Liver (tissue), 9 donors: ENCODE results near the gene CORO2B. TPM values are rescaled to one million over a fixed set of nuclear protein-coding genes. Genes with fewer than 3 reads are reported as not detected.

Source experiments
- DNase-seq: peaks from one replicate; pipeline ENCODE4 v3.0.0-alpha.2; 2017; ENCODE audit warnings: low spot score
- H3K27ac ChIP-seq, 2 donors: one replicate each; pipeline ENCODE4 v1.7.0; 2013; ENCODE audit warnings: inconsistent platforms in 2 of 2, low read length in 2 of 2, control low read depth in 1 of 2, low read depth in 1 of 2, mild to moderate bottlenecking in 1 of 2
- H3K27me3 ChIP-seq, 4 donors: one replicate each; pipeline versions ENCODE4 v1.6.1 to v1.7.0; 2013; ENCODE audit warnings: low read length in 3 of 4, inconsistent platforms in 1 of 4, mild to moderate bottlenecking in 1 of 4, moderate library complexity in 1 of 4; ENCODE audit not compliant: control insufficient read depth in 4 of 4, insufficient read depth in 4 of 4
- H3K36me3 ChIP-seq, 4 donors: one replicate each; pipeline versions ENCODE4 v1.6.1 to v1.7.0; 2013; ENCODE audit warnings: low read length in 3 of 4, mild to moderate bottlenecking in 3 of 4, low read depth in 1 of 4, moderate library complexity in 1 of 4; ENCODE audit not compliant: control insufficient read depth in 4 of 4, insufficient read depth in 3 of 4
- H3K4me1 ChIP-seq, 4 donors: one replicate each; pipeline versions ENCODE4 v1.6.1 to v1.7.0; 2013; ENCODE audit warnings: low read length in 3 of 4, mild to moderate bottlenecking in 3 of 4, moderate library complexity in 1 of 4; ENCODE audit not compliant: control insufficient read depth in 4 of 4, insufficient read depth in 4 of 4
- H3K4me3 ChIP-seq, 3 donors: one replicate each; pipeline versions ENCODE4 v1.6.1 to v1.7.0; 2013; ENCODE audit warnings: low read length in 3 of 3, control low read depth in 1 of 3, low read depth in 1 of 3, mild to moderate bottlenecking in 1 of 3
- H3K9ac ChIP-seq, 2 donors: one replicate each; pipeline ENCODE4 v1.7.0; 2013; ENCODE audit warnings: low read length in 2 of 2, mild to moderate bottlenecking in 2 of 2, moderate library complexity in 2 of 2, control low read depth in 1 of 2, low read depth in 1 of 2
- H3K9me3 ChIP-seq, 4 donors: one replicate each; pipeline versions ENCODE4 v1.6.1 to v1.7.0; 2013; ENCODE audit warnings: low read length in 3 of 4; ENCODE audit not compliant: control insufficient read depth in 4 of 4
- ATF3 ChIP-seq: IDR thresholded peaks from 2 replicates; pipeline ENCODE4 v1.6.1; 2016; ENCODE audit warnings: antibody characterized with exemption
- CTCF ChIP-seq: fragments of 150-350 bp; IDR thresholded peaks from 2 replicates; pipeline ENCODE4 v1.5.1; 2017; ENCODE audit warnings: improper control_type of control experiment, low read depth, low read length; ENCODE audit not compliant: missing input control
- EGR1 ChIP-seq, 2 donors: IDR thresholded peaks; 2 replicates each; pipeline ENCODE4 v1.6.1; 2016 to 2018; ENCODE audit warnings: antibody characterized with exemption in 2 of 2, low read depth in 2 of 2
- FOXA1 ChIP-seq: IDR thresholded peaks from 2 replicates; pipeline ENCODE4 v1.6.1; 2016; ENCODE audit warnings: antibody characterized with exemption
- FOXA2 ChIP-seq: IDR thresholded peaks from 2 replicates; pipeline ENCODE4 v1.6.1; 2016; ENCODE audit warnings: antibody characterized with exemption
- GABPA ChIP-seq, 2 donors: IDR thresholded peaks in 1 of 2; conservative IDR thresholded peaks in 1 of 2; 2 replicates each; pipeline ENCODE4 v1.6.1; 2016; ENCODE audit warnings: antibody characterized with exemption in 2 of 2, mild to moderate bottlenecking in 1 of 2, moderate library complexity in 1 of 2
- HNF4A ChIP-seq, 2 donors: conservative IDR thresholded peaks; 2 replicates each; pipeline ENCODE4 v1.6.1; 2016; ENCODE audit warnings: antibody characterized with exemption in 2 of 2, mild to moderate bottlenecking in 2 of 2
- HNF4G ChIP-seq: IDR thresholded peaks from 2 replicates; pipeline ENCODE4 v1.6.1; 2016; ENCODE audit warnings: antibody characterized with exemption
- JUND ChIP-seq, 2 donors: IDR thresholded peaks; 2 replicates each; pipeline ENCODE4 v1.6.1; 2016; ENCODE audit warnings: antibody characterized with exemption in 2 of 2
- MAX ChIP-seq: IDR thresholded peaks from 2 replicates; pipeline ENCODE4 v1.6.1; 2016; ENCODE audit warnings: antibody characterized with exemption
- NR2F2 ChIP-seq: IDR thresholded peaks from 2 replicates; pipeline ENCODE4 v1.6.1; 2016; ENCODE audit warnings: antibody characterized with exemption
- RAD21 ChIP-seq, 2 donors: IDR thresholded peaks; 2 replicates each; pipeline ENCODE4 v1.6.1; 2016; ENCODE audit warnings: antibody characterized with exemption in 2 of 2, mild to moderate bottlenecking in 2 of 2
- REST ChIP-seq: IDR thresholded peaks from 2 replicates; pipeline ENCODE4 v1.6.1; 2016; ENCODE audit warnings: antibody characterized with exemption, mild to moderate bottlenecking
- RXRA ChIP-seq, 2 donors: IDR thresholded peaks; 2 replicates each; pipeline ENCODE4 v1.6.1; 2017 to 2018; ENCODE audit warnings: antibody characterized with exemption in 2 of 2, mild to moderate bottlenecking in 1 of 2
- SP1 ChIP-seq: IDR thresholded peaks from 2 replicates; pipeline ENCODE4 v1.6.1; 2018; ENCODE audit warnings: antibody characterized with exemption, mild to moderate bottlenecking
- TAF1 ChIP-seq: conservative IDR thresholded peaks from 2 replicates; pipeline ENCODE4 v1.6.1; 2016; ENCODE audit warnings: antibody characterized with exemption, mild to moderate bottlenecking
- YY1 ChIP-seq: IDR thresholded peaks from 2 replicates; pipeline ENCODE4 v1.6.1; 2016; ENCODE audit warnings: antibody characterized with exemption, mild to moderate bottlenecking
- ZBTB33 ChIP-seq: IDR thresholded peaks from 2 replicates; pipeline ENCODE4 v1.6.1; 2016; ENCODE audit warnings: antibody characterized with exemption
- WGBS: extraction: QIAGEN DNeasy Blood & Tissue Kit; methylation state at CpG from one replicate; pipeline ENCODE4 v1.1.7; 2013; 5-methylcytosine and 5-hydroxymethylcytosine counted together
- polyA plus RNA-seq, 2 donors: library from polyadenylated mRNA; stranded (reverse) in 1 of 2; unstranded in 1 of 2; fragments of 200-250 nt in 1 of 2; fragments of >200 nt in 1 of 2; fragmentation: Nextera tagmentation in 1 of 2; extraction: Ambion mirVana in 1 of 2; gene quantifications; one replicate each; pipeline versions ENCODE4 v1.2.1 to v1.2.3, GENCODE V29; 2013 to 2015
- total RNA-seq, 2 donors: library from RNA; depleted of rRNA; stranded (reverse); fragments of >200 nt; gene quantifications; one replicate each; pipeline ENCODE4 v1.2.3, GENCODE V29; 2014
- donor health status: healthy.
- donor health status: healthy.
- donor health status: healthy.
- donor health status: healthy.
- donor health status: healthy.

CORO2B gene
- total and polyA plus RNA-seq, 4 donors: 0.15 to 0.65 (median 0.52) TPM

GRCh38 chr15:68713874-68714273, 135.1 kb downstream of the CORO2B start:
- H3K27ac ChIP-seq: no peak overlapping the region
- no peak for DNase-seq
- no peak overlapping the region for H3K4me3 ChIP-seq
- no peaks in the 10 kb centered on the region for H3K9me3 ChIP-seq
- H3K27me3 ChIP-seq: no peaks in the 10 kb centered on the region
- H3K9ac ChIP-seq: no peak overlapping the region
- TF ChIP-seq RXRA (IDR thresholded peaks at IDR 0.05) (no peak), HNF4G (no peak), JUND (IDR thresholded peaks at IDR 0.05) (no peak), RAD21 (IDR thresholded peaks at IDR 0.05) (no peak), HNF4A (conservative IDR thresholded peaks at IDR 0.05) (no peak), YY1 (no peak), MAX (no peak)
- H3K36me3 ChIP-seq: no peaks in the 10 kb centered on the region
- 82% methylated on average over 9 of the region's 9 CpGs for WGBS
- H3K4me1 ChIP-seq: no peaks in the 10 kb centered on the region

GRCh38 chr15:68715111-68715510, 136.3 kb downstream of the CORO2B start:
- H3K9ac ChIP-seq: no peak overlapping the region
- no peak for TF ChIP-seq RAD21 (IDR thresholded peaks at IDR 0.05)
- no peak for TF ChIP-seq ZBTB33
- no peak for TF ChIP-seq REST
- TF ChIP-seq CTCF: no peak
- TF ChIP-seq HNF4G: no peak
- no peak for TF ChIP-seq HNF4A (conservative IDR thresholded peaks at IDR 0.05)
- TF ChIP-seq YY1: no peak
- no peak for TF ChIP-seq FOXA1
- no peak for TF ChIP-seq NR2F2
- TF ChIP-seq RXRA (IDR thresholded peaks at IDR 0.05): no peak
- no peak for TF ChIP-seq TAF1
- no peak for TF ChIP-seq ATF3
- no peak for TF ChIP-seq JUND (IDR thresholded peaks at IDR 0.05)
- TF ChIP-seq MAX: no peak
- TF ChIP-seq FOXA2: no peak
- TF ChIP-seq EGR1 (IDR thresholded peaks at IDR 0.05; ENCODE audit: low read depth in 2 of 2): no peak
- no peak for TF ChIP-seq SP1
- TF ChIP-seq GABPA (IDR thresholded peaks at IDR 0.05 in 1 of 2, conservative IDR thresholded peaks at IDR 0.05 in 1 of 2): no peak
- DNase-seq: no peak
- no peak overlapping the region for H3K4me3 ChIP-seq
- WGBS: 95% methylated on average over 8 of the region's 8 CpGs
- H3K9me3 ChIP-seq: no peaks in the 10 kb centered on the region
- H3K36me3 ChIP-seq: no peaks in the 10 kb centered on the region
- H3K27me3 ChIP-seq: no peaks in the 10 kb centered on the region
- no peak overlapping the region for H3K27ac ChIP-seq
- no peaks in the 10 kb centered on the region for H3K4me1 ChIP-seq
